Type B pancreatic cell (in vitro differentiated cells): Measurements from ENCODE around the gene LRRC47. TPM values are rescaled to one million over a fixed set of nuclear protein-coding genes. Genes with fewer than 3 reads are reported as not detected.
A peak's percentile ranks its signal among the peaks of the same experiment; 100 is the strongest.

Source experiments
- DNase-seq: peaks from one replicate; pipeline ENCODE4 v3.0.0; 2021; ENCODE audit warnings: mixed read lengths; ENCODE audit not compliant: unreplicated experiment; ENCODE audit errors: extremely low spot score
- H3K27ac Mint-ChIP-seq: 2 replicates; pipeline ENCODE4 v1.8.0; 2021; ENCODE audit warnings: mild to moderate bottlenecking, mixed read lengths
- H3K27me3 Mint-ChIP-seq: 2 replicates; pipeline ENCODE4 v1.8.0; 2021; ENCODE audit warnings: mixed read lengths
- H3K36me3 Mint-ChIP-seq: 2 replicates; pipeline ENCODE4 v1.8.0; 2021; ENCODE audit warnings: mixed read lengths
- H3K4me1 Mint-ChIP-seq: one replicate; pipeline ENCODE4 v1.8.0; 2021; ENCODE audit warnings: mixed read lengths; ENCODE audit not compliant: unreplicated experiment
- H3K4me3 Mint-ChIP-seq: 2 replicates; pipeline ENCODE4 v1.8.0; 2021; ENCODE audit warnings: mild to moderate bottlenecking, mixed read lengths
- H3K9me3 Mint-ChIP-seq: 2 replicates; pipeline ENCODE4 v1.8.0; 2021; ENCODE audit warnings: mixed read lengths
- total RNA-seq: library from RNA; stranded (reverse); gene quantifications from 2 replicates; pipeline ENCODE4 v1.2.1, GENCODE V29; 2021; ENCODE audit warnings: low replicate concordance
- TF ChIP-seq, protein P1 (sequence below): fragments of 200-600 bp; sonication (generic); conservative IDR thresholded peaks from 2 replicates; pipeline ENCODE4 v1.5.0; 2021; ENCODE audit warnings: antibody characterized with exemption, mild to moderate bottlenecking

The LRRC47 gene
- total RNA-seq, 1 donor from 2014 or later, result 56.5 TPM

DNA sequence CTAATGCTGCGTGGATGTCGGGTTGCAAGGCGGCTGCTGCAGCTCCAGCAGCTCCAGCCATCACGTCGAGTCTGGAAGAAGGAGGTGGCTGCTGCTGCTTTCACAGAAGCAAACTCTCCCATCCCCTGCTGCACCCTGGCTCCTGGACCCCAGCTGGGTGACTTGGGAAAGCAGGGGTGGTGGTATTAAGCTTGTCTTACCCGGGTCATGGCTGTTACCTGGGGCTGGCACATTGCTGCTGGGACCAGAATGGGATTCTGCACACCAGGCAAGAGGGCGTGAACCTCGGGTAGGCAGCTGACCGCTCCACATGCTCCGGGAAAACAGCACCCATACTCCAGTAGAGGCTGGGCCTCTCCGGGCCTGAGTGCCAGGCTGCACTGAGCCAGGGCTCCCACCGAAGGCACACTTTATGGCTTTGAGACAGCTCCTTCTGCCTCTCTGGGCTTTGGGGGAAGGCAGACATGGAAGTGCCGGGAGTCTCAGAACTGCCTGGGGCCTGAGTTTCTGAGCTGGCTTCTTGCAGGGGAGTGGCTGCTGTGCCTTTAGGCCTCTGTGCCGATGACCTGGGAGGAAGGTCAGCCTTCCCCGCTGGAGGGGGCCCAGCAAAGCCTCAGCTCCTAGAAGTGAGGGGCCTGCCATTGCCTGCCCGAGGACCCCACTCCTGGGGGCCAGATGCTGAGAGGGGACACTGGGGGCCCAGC is 22.6 kb downstream of the LRRC47 start:
- no peak for DNase-seq
- TF ChIP-seq, protein P1, sequence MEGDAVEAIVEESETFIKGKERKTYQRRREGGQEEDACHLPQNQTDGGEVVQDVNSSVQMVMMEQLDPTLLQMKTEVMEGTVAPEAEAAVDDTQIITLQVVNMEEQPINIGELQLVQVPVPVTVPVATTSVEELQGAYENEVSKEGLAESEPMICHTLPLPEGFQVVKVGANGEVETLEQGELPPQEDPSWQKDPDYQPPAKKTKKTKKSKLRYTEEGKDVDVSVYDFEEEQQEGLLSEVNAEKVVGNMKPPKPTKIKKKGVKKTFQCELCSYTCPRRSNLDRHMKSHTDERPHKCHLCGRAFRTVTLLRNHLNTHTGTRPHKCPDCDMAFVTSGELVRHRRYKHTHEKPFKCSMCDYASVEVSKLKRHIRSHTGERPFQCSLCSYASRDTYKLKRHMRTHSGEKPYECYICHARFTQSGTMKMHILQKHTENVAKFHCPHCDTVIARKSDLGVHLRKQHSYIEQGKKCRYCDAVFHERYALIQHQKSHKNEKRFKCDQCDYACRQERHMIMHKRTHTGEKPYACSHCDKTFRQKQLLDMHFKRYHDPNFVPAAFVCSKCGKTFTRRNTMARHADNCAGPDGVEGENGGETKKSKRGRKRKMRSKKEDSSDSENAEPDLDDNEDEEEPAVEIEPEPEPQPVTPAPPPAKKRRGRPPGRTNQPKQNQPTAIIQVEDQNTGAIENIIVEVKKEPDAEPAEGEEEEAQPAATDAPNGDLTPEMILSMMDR, result no peak
- Mint-ChIP-seq H3K9me3 (no peaks in the 10 kb centered on the region), H3K27me3 (no peaks in the 10 kb centered on the region), H3K27ac (no peak overlapping the region), H3K36me3 (no peaks in the 10 kb centered on the region), H3K4me1 (peaks cover 8% of the 10 kb centered on the region), H3K4me3 (peak overlapping the region; percentile 54)

DNA sequence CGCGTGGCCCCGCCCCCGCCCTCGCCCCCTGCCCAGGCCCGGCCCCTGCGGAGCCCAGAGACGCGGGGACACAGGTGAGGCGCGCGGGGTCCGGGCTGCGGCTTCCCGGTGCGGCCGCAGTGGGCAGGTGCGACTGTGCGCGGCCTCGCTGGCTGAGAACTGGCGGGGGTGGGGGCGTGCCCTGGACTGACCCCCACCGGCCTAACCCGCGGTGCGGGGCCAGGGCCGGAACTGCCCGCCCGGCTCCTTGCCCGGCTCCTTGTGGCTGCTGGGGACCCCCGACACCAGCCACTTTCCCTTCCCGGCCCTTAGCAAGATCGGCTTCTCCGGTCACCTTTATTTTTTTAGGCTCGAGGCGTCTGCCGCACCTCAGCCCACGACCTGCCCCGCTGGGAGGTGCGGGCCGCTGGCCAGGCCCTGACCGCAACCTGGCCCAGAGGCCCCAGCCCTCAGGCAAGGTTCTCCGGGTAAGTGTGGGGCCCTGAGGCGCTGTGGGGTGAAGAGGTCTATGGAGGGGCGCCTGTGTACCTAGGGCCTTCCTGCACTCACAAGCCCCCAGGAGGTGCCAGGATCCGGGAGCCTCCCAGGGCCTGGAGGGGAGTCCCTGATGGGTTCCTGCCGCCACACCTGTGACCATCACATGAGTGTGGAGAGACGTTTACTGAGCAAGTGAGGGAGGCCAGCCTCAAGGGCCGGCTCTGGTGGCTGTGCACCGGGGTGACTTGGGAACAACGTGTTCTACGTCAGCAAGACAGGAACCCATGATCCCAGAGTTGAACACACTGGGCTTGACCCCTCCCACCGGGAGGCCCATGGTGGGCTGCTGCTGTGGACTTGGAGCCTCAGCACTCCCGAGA is 23.4 kb downstream of the LRRC47 start, which contains the start of gene SMIM1:
SMIM1 (plus strand) TSS at position 35 of the 857 bp plus-strand sequence. CDS start 2,625 bp downstream, outside the sequence.
- H3K9me3 Mint-ChIP-seq, result no peaks in the 10 kb centered on the region
- H3K4me1 Mint-ChIP-seq, result peaks cover 8% of the 10 kb centered on the region
- H3K36me3 Mint-ChIP-seq, result no peaks in the 10 kb centered on the region
- peak within 1 kb of the TSS; percentile 74 for H3K4me3 Mint-ChIP-seq
- H3K27me3 Mint-ChIP-seq, result no peaks in the 10 kb centered on the region
- TF ChIP-seq, protein P1, result no peak
- H3K27ac Mint-ChIP-seq, result no peak within 1 kb of the TSS
- DNase-seq, result no peak

DNA sequence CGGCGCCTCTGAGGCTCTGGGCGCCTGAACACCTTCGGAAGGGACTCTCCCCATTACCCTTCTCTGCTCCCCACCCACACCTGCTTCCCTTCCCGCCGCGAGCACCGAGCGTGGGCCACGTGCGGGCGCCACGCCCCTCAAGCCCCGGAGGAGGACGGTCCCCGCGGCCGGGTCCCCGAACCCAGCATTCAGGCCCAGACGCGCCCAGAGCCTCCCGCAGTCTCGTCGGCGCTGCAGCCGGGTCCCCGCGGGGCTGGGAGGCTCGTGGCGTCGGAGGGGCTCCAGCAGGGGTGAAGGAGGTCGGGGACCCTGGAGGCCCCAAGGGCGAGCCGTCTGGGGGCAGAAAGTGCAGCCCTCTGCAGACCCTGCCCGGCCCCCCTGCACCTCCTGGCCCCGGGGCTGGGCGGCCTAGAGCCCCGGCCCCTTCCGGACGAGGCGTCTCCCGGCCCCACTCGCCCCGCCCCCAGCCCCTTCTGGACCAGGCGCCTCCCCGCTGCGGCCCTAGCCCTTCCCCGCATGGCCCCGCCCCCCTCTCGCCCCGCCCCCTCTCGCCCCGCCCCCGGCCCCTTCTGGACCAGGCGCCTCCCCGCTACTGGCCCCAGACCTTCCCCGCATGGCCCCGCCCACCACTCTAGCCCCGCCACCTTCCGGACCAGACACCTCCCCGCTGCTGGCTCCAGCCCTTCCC is 24.1 kb downstream of the LRRC47 start:
- H3K9me3 Mint-ChIP-seq, result no peaks in the 10 kb centered on the region
- H3K4me3 Mint-ChIP-seq, result peak overlapping the region; percentile 60
- DNase-seq, result peak; percentile 92
- TF ChIP-seq, protein P1, result no peak
- H3K4me1 Mint-ChIP-seq, result peaks cover 8% of the 10 kb centered on the region
- peaks cover 3% of the 10 kb centered on the region for H3K27me3 Mint-ChIP-seq
- H3K36me3 Mint-ChIP-seq, result no peaks in the 10 kb centered on the region
- no peak overlapping the region for H3K27ac Mint-ChIP-seq

DNA sequence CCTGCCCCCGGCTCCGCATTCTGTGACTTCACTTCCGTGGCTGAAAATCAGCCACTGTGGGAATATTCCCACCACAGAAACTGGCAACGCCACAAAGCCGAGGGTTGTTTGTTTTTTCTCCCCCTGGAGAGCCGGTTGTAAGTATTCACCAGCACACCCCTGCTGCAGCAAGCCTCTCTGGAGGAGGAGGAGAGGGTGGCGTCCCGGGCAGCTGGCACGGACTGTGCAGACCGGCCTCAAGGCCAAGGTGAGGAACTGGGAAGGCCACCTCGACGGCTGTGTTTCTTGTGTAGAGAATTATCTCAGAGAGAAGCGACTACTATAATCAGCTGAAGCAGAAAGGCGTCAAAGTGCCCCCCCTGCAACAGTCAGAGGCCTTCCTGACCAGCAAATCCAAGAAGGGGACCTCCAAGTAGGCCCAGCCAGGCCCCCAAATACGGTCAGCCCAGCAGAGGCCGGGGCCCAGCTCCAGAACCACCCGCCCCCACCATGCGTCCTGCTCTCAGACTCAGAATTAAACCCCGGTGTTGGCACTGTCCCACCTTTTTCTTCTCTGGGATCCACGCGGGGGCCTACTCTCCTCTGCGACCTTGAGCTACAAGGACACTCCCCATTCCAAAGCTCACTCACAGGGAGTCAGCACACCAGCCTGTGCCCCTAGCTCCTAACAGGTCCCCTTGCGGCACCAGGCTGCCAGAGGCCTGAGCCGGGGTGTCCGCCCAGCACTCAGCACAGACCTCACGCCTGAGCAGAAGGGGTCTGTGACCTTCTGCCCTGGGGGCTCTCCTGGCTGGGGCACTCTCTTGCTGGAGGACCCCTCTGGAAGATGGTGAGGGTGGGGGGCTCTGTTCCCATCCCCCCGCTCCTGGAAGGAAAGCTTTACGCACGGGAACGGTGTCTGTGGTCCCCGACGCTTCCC is 24.9 kb downstream of the LRRC47 start:
- H3K4me1 Mint-ChIP-seq, result peaks cover 8% of the 10 kb centered on the region
- TF ChIP-seq, protein P1, result no peak
- DNase-seq, result no peak
- H3K27ac Mint-ChIP-seq, result no peak overlapping the region
- no peaks in the 10 kb centered on the region for H3K36me3 Mint-ChIP-seq
- H3K9me3 Mint-ChIP-seq, result no peaks in the 10 kb centered on the region
- peaks cover 4% of the 10 kb centered on the region for H3K27me3 Mint-ChIP-seq
- H3K4me3 Mint-ChIP-seq, result peak overlapping the region; percentile 70
